Measurements from ENCODE around the gene TSPAN5.

GRCh38 chr4:98496152-98496845 lies 162.1 kb downstream of the TSPAN5 start:
- TF ChIP-seq CTCF (IDR thresholded peaks at IDR 0.05; ENCODE audit: insufficient read depth, low read length) (no peak), POLR2AphosphoS5 (IDR thresholded peaks at IDR 0.05; ENCODE audit: low read depth) (no peak), REST (IDR thresholded peaks at IDR 0.05; ENCODE audit: insufficient replicate concordance, low read depth) (no peak), GABPA (IDR thresholded peaks at IDR 0.05; ENCODE audit: low read depth) (no peak)

Measured in HL-60 (cell line).